ENCODE data around the gene WDFY4. TPM values are rescaled to one million over a fixed set of nuclear protein-coding genes. Genes with fewer than 3 reads are reported as not detected.

WDFY4 gene
- total and polyA plus RNA-seq, 11 donors, result 0.46 to 19.8 (median 1.0) TPM

DNA sequence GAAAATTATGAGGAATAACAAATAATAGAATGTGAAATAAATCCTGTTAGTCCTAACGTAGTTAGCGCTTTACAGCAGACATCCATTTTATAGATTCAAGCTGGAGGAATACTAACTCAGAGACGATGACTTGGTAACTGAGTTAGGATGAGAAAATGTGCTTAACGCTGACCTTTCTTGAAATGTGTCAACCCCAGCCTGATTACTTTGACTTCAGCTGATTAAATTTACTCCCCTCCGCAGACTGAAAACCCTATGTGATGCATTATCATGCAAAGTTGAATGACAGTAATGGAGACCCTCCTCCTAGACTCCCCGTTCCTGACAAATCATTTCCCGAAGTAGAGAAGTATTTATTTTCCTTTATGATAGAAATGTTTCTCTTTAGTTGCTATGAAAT lies 54.5 kb downstream of the WDFY4 start:
- no peaks in the 10 kb centered on the region for H3K4me1 ChIP-seq
- DNase-seq (no peak), ATAC-seq (no peak)
- WGBS, 4 donors, result 84 to 91% (median 89%) methylated on average over 7 of the region's 7 CpGs
- H3K27ac ChIP-seq, result no peak overlapping the region
- H3K9me3 ChIP-seq, result no peaks in the 10 kb centered on the region
- H3K36me3 ChIP-seq, result peaks cover 0 to 1% (median 0%) of the 10 kb centered on the region in 9 donors
- TF ChIP-seq, protein P1, sequence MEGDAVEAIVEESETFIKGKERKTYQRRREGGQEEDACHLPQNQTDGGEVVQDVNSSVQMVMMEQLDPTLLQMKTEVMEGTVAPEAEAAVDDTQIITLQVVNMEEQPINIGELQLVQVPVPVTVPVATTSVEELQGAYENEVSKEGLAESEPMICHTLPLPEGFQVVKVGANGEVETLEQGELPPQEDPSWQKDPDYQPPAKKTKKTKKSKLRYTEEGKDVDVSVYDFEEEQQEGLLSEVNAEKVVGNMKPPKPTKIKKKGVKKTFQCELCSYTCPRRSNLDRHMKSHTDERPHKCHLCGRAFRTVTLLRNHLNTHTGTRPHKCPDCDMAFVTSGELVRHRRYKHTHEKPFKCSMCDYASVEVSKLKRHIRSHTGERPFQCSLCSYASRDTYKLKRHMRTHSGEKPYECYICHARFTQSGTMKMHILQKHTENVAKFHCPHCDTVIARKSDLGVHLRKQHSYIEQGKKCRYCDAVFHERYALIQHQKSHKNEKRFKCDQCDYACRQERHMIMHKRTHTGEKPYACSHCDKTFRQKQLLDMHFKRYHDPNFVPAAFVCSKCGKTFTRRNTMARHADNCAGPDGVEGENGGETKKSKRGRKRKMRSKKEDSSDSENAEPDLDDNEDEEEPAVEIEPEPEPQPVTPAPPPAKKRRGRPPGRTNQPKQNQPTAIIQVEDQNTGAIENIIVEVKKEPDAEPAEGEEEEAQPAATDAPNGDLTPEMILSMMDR (IDR thresholded peaks at IDR 0.05), result no peak
- no peak for TF ChIP-seq POLR2A (IDR thresholded peaks at IDR 0.05)
- no peak overlapping the region for H3K4me3 ChIP-seq
- intact Hi-C loops (cut with DNase I), result loop anchor here in 1 of 10 donors (5.0 kb wide), 1 partner anchor 67 kb away; no protein-coding TSS in a partner anchor
- H3K27me3 ChIP-seq, result no peaks in the 10 kb centered on the region

DNA sequence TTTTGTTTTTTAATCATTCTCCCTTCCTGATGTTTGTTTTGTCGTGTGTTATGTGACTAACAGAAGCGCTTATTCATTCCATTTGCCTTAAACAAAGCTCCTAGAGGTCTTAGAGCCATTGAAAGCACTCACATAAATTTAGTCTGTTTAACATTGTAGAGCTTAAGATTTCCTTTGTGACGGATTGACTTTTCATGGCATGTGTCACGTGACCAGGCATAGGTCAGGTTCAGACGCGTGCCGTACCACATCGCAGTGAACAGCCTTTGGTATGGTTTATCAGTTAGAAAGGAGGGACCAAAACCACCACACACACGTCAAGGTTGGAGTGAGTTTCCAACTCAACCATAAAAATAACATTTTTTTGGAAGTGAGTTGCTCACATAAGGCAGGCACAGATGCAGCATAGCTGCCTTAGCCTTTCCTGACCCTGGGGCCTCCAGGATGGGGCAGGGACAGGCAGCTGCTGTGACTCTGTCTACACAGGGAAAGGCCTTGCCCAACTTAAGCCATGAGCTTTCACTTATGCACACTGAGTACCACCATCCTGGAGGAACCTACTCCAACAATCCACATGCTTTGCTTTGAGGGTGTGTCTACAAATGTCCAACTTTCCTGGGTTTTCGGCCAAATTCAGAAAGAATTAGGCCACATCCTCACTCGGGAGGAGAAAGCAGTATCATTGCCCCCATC lies 55.5 kb downstream of the WDFY4 start:
- no peak for DNase-seq
- Histone ChIP-seq H3K9me3 (no peaks in the 10 kb centered on the region), H3K4me1 (no peaks in the 10 kb centered on the region), H3K4me3 (no peak overlapping the region), H3K36me3 (no peaks in the 10 kb centered on the region), H3K27me3 (no peaks in the 10 kb centered on the region), H3K27ac (no peak overlapping the region)
- TF ChIP-seq POLR2A (IDR thresholded peaks at IDR 0.05), result no peak
- TF ChIP-seq, protein P1 (IDR thresholded peaks at IDR 0.05), result no peak
- 89 to 93% (median 92%) methylated on average over 11 of the region's 11 CpGs for WGBS, 4 donors
- intact Hi-C loops (cut with DNase I), result no loop called here
- ATAC-seq, result no peak

DNA sequence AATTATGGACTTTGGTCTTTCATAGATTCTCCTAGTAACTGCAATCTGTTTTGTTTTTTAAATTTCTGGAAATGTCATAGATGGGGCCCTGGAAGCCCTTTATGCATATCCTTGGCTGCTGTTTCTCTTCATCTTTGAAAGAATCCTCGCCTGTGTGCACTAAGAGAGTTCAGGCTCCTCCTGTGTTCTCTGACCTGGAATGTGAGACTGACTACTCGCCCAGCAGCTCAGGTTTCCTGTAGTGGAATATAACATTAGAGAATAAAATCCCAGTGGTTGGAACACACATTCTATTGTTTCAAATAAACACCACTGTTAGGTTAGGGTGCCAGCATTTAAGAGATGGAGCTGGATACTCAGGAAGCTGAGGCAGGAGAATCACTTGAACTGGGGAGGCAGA lies 56.3 kb downstream of the WDFY4 start:
- H3K36me3 ChIP-seq, result no peaks in the 10 kb centered on the region
- ATAC-seq, result no peak
- H3K4me3 ChIP-seq, result no peak overlapping the region
- no peak overlapping the region for H3K27ac ChIP-seq
- H3K27me3 ChIP-seq, result no peaks in the 10 kb centered on the region
- no peak for DNase-seq
- H3K4me1 ChIP-seq, result no peaks in the 10 kb centered on the region
- intact Hi-C loops (cut with DNase I), result no loop called here
- no peak for TF ChIP-seq POLR2A (IDR thresholded peaks at IDR 0.05)
- TF ChIP-seq, protein P1 (IDR thresholded peaks at IDR 0.05), result no peak
- H3K9me3 ChIP-seq, result peaks cover 0 to 1% (median 0%) of the 10 kb centered on the region in 12 donors
- 70 to 81% (median 74%) methylated on average over 2 of the region's 2 CpGs for WGBS, 4 donors

DNA sequence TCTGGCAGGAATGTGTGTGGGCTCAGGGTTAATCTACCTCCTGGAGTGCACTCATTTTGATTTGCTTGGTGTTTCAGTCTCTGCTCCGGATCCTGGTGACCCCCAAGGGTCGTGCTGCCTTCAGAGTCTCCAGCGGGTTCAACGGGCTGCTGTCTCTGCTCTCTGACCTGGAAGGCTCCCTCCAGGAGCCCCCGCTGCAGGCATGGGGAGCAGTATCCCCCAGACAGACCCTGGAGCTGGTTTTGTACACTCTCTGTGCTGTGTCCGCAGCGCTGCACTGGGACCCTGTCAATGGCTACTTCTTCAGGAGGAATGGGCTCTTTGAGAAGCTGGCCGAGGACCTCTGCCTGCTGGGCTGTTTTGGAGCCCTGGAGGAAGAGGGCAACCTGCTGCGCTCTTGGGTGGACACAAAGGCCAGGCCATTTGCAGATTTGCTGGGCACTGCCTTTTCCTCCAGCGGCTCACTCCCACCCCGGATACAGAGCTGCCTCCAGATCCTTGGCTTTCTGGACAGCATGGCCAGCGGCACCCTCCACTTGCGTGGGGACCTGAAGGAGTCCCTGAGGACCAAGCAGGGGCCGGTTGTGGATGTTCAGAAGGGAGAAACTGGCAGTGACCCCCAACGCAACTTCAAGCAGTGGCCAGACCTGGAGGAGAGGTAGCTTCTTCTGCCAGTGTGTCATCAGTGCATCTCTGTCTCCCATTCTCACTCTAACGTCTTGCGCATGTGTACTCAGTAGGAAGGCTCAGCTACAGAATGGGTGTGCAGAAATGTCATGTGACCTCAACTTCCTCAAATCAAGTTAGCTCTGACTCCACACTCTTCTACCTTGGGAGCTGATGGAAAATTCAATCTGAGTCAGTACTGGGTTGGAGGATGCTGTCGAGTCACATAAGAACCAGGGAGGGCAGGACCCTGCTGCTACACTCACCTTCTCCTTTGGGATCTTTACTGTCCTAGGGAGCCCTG lies 58.5 kb downstream of the WDFY4 start:
- 87 to 94% (median 92%) methylated on average over 14 to 18 of the region's 18 CpGs for WGBS, 4 donors
- TF ChIP-seq, protein P1 (IDR thresholded peaks at IDR 0.05), result no peak
- Histone ChIP-seq H3K4me3 (no peak overlapping the region), H3K27me3 (no peaks in the 10 kb centered on the region), H3K9me3 (peaks cover 0 to 22% (median 0%) of the 10 kb centered on the region in 12 donors), H3K36me3 (no peaks in the 10 kb centered on the region), H3K27ac (no peak overlapping the region), H3K4me1 (peaks cover 0 to 5% (median 0%) of the 10 kb centered on the region in 12 donors)
- intact Hi-C loops (cut with DNase I), result no loop called here
- no peak for ATAC-seq
- no peak for DNase-seq
